Adrenal gland (tissue), 12 donors: ENCODE data around the gene AXIN2. TPM values are rescaled to one million over a fixed set of nuclear protein-coding genes. Genes with fewer than 3 reads are reported as not detected.

Experiments
- DNase-seq, 7 donors: peaks; one replicate each; pipeline ENCODE4 v3.0.0-alpha.2; 2019 to 2020
- H3K27ac ChIP-seq, 5 donors: fragments of 200-600 bp; sonication (generic) in 4 of 5; 1 replicate in 3 of 5; 2 replicates in 2 of 5; pipeline versions ENCODE4 v1.5.1 to v1.8.0; 2016 to 2020; ENCODE audit warnings: mild to moderate bottlenecking in 1 of 5
- H3K27me3 ChIP-seq: fragments of 200-600 bp; 2 replicates; pipeline ENCODE4 v1.8.0; 2021
- H3K36me3 ChIP-seq, 2 donors: fragments of 200-600 bp; replicated peaks in 1 of 2; 1 replicate in 1 of 2; 2 replicates in 1 of 2; pipeline versions ENCODE4 v1.5.1 to v1.8.0; 2018 to 2022
- H3K4me1 ChIP-seq, 2 donors: fragments of 200-600 bp; replicated peaks in 1 of 2; 1 replicate in 1 of 2; 2 replicates in 1 of 2; pipeline versions ENCODE4 v1.5.1 to v1.8.0; 2018 to 2021
- H3K4me3 ChIP-seq, 4 donors: fragments of 200-600 bp; sonication (generic) in 3 of 4; one replicate each; pipeline ENCODE4 v1.5.1; 2016 to 2018
- H3K9me3 ChIP-seq, 3 donors: fragments of 200-600 bp; sonication (generic) in 1 of 3; replicated peaks in 1 of 3; 1 replicate in 2 of 3; 2 replicates in 1 of 3; pipeline versions ENCODE4 v1.5.1 to v1.8.0; 2016 to 2021
- CTCF ChIP-seq, 6 experiments: fragments of 450-650 bp in 4 of 6; fragments of 200-600 bp in 2 of 6; sonication (generic) in 1 of 6; IDR thresholded peaks; 1 replicate in 5 of 6; 2 replicates in 1 of 6; pipeline versions ENCODE4 v1.5.1 to v1.8.0; 2016 to 2021; ENCODE audit warnings: antibody characterized with exemption in 6 of 6, mild to moderate bottlenecking in 2 of 6, moderate library complexity in 1 of 6
- POLR2A ChIP-seq, 2 donors: fragments of 450-650 bp; IDR thresholded peaks; one replicate each; pipeline ENCODE4 v1.6.1; 2017; ENCODE audit warnings: antibody characterized with exemption in 2 of 2, mild to moderate bottlenecking in 2 of 2, moderate library complexity in 1 of 2
- WGBS, 4 donors: extraction: QIAGEN DNeasy Blood & Tissue Kit in 2 of 4; methylation state at CpG; one replicate each; pipeline versions ENCODE4 v1.1.5 to v1.1.7; 2013 to 2017; 5-methylcytosine and 5-hydroxymethylcytosine counted together
- intact Hi-C, 2 donors: fragments of 100-400 bp; cut with DNase I; formaldehyde crosslinking; loops; one replicate each; pipeline versions ENCODE4 v1.14.1 to v1.15.0; 2022 to 2023
- polyA plus RNA-seq, 3 donors: library from polyadenylated mRNA; stranded (reverse); fragments of 200-250 nt in 2 of 3; fragments of 350-450 nt in 1 of 3; fragmentation: Illumina TruSeq in 1 of 3; extraction: RNeasy Lipid Tissue Mini Kit (QIAGEN cat#74804) in 1 of 3; gene quantifications; one replicate each; pipeline ENCODE4 v1.2.3, GENCODE V29; 2013 to 2014
- total RNA-seq, 9 donors: library from RNA; depleted of rRNA in 4 of 9; stranded (reverse); fragments of >200 nt in 4 of 9; fragments of 120-200 nt in 1 of 9; fragmentation: NEBNext Ultra II Directional in 1 of 9; extraction: Animal tissue kit (Norgen Biotek cat#: 25700) in 1 of 9; gene quantifications; one replicate each; pipeline versions ENCODE4 v1.1.0 to v1.2.4, GENCODE V29; 2013 to 2023
- donor health status: healthy with polysubstance abuse.
- donor health status: Bipolar disorder and iron deficiency.
- donor health status: DM: yes; HTN: yes; CAD: no.
- donor health status: DM: no; HTN: no; CAD: no.
- donor health status: DM: no; HTN: no; CAD: no.
- donor health status: DM: yes; HTN: yes; CAD: no.

Gene AXIN2
- total and polyA plus RNA-seq, 12 donors: 4.4 to 47.3 (median 18.3) TPM

- intact Hi-C loops: loop anchor here (10.0 kb wide), 2 partner anchors 264 to 324 kb away; no protein-coding TSS in a partner anchor
- Histone ChIP-seq H3K9me3 (no peaks in the 10 kb centered on the region), H3K27me3 (no peaks in the 10 kb centered on the region), H3K36me3 (no peaks in the 10 kb centered on the region), H3K4me3 (peak overlapping the region in 1 of 4 donors; percentile 89), H3K4me1 (peaks cover 27 to 30% of the 10 kb centered on the region in 2 donors), H3K27ac (peak overlapping the region in 3 of 5 donors; percentile 86 to 98 (median 92))
- no peak for TF ChIP-seq POLR2A (IDR thresholded peaks at IDR 0.05)
- no peak for TF ChIP-seq CTCF (IDR thresholded peaks at IDR 0.05)
- peak in 1 of 7 donors; percentile 24 for DNase-seq
- WGBS, 4 donors: 7 to 13% (median 10%) methylated on average over 25 to 29 of the region's 29 CpGs
Measured at GRCh38 chr17:65558683-65559460, 2.6 kb downstream of the AXIN2 start.

- intact Hi-C loops: loop anchor here (10.0 kb wide), 2 partner anchors 263 to 323 kb away; no protein-coding TSS in a partner anchor
- H3K4me1 ChIP-seq: peaks cover 27 to 31% of the 10 kb centered on the region in 2 donors
- no peaks in the 10 kb centered on the region for H3K9me3 ChIP-seq
- no peaks in the 10 kb centered on the region for H3K27me3 ChIP-seq
- 56 to 85% (median 66%) methylated on average over 10 to 15 of the region's 15 CpGs for WGBS, 4 donors
- no peaks in the 10 kb centered on the region for H3K36me3 ChIP-seq
- H3K27ac ChIP-seq: peak overlapping the region in 2 of 5 donors; percentile 50 to 92
- no peak for TF ChIP-seq POLR2A (IDR thresholded peaks at IDR 0.05)
- TF ChIP-seq CTCF (IDR thresholded peaks at IDR 0.05): no peak
- no peak overlapping the region for H3K4me3 ChIP-seq
- no peak for DNase-seq
Measured at GRCh38 chr17:65558311-65558682, 3.2 kb downstream of the AXIN2 start.

GRCh38 chr17:65557349-65558310, 3.8 kb downstream of the AXIN2 start:
- intact Hi-C loops: loop anchor here (10.0 kb wide), 2 partner anchors 263 to 323 kb away; no protein-coding TSS in a partner anchor
- TF ChIP-seq CTCF (IDR thresholded peaks at IDR 0.05) (no peak), POLR2A (IDR thresholded peaks at IDR 0.05) (no peak)
- peak overlapping the region in 1 of 5 donors; percentile 50 for H3K27ac ChIP-seq
- no peaks in the 10 kb centered on the region for H3K27me3 ChIP-seq
- H3K9me3 ChIP-seq: no peaks in the 10 kb centered on the region
- H3K4me3 ChIP-seq: no peak overlapping the region
- peaks cover 27 to 31% of the 10 kb centered on the region in 2 donors for H3K4me1 ChIP-seq
- H3K36me3 ChIP-seq: no peaks in the 10 kb centered on the region
- 58 to 80% (median 67%) methylated on average over 20 to 21 of the region's 21 CpGs for WGBS, 4 donors
- peak in 5 of 7 donors; percentile 51 to 69 (median 60) for DNase-seq

GRCh38 chr17:65556910-65557348, 4.5 kb downstream of the AXIN2 start:
- Histone ChIP-seq H3K9me3 (no peaks in the 10 kb centered on the region), H3K36me3 (no peaks in the 10 kb centered on the region), H3K27me3 (no peaks in the 10 kb centered on the region), H3K27ac (peak overlapping the region in 1 of 5 donors; percentile 50), H3K4me3 (no peak overlapping the region), H3K4me1 (peaks cover 25 to 35% of the 10 kb centered on the region in 2 donors)
- no peak for DNase-seq
- WGBS, 4 donors: 15 to 37% (median 26%) methylated on average over 4 of the region's 4 CpGs
- no peak for TF ChIP-seq CTCF (IDR thresholded peaks at IDR 0.05)
- no peak for TF ChIP-seq POLR2A (IDR thresholded peaks at IDR 0.05)
- intact Hi-C loops: loop anchor here (10.0 kb wide), 2 partner anchors 262 to 322 kb away; no protein-coding TSS in a partner anchor
